HepG2 (cell line): ENCODE measurements around the gene CACNA1H. TPM values are rescaled to one million over a fixed set of nuclear protein-coding genes. Genes with fewer than 3 reads are reported as not detected.

Source experiments
- ATAC-seq: fragments of 200-7000 bp; cut with Tn5 transposase; 3 replicates; pipeline ENCODE4 v1.9.1; 2020; ENCODE audit warnings: mild to moderate bottlenecking, moderate library complexity
- BruUV-seq: library from RNA; stranded (reverse); fragments of 400-500 nt; replicated peaks from 2 replicates; lab custom pipeline; 2021; lab: Mats Ljungman, UMichigan
- CTCF ChIA-PET: fragments of 300-600 bp; formaldehyde crosslinking; extraction: SDS; loops from one replicate; lab custom pipeline; 2021; ENCODE audit warnings: low total read pairs, inconsistent platforms, low intra/inter-chr PET ratio; lab: Yijun Ruan, JAX
- POLR2A ChIA-PET: fragments of 350-600 bp; sonication (Branson Sonifier 250); formaldehyde crosslinking; loops from one replicate; lab custom pipeline; 2020; ENCODE audit warnings: antibody characterized with exemption, inconsistent platforms; lab: Yijun Ruan, JAX
- DNase-seq: peaks from one replicate; pipeline ENCODE4 v3.0.0-alpha.2; 2015; ENCODE audit warnings: low spot score
- FAIRE-seq: peaks from 3 replicates; lab custom pipeline; 2011; peaks lifted over from hg19 to GRCh38; lab: Jason Lieb, UNC
- H2AFZ ChIP-seq: one replicate; pipeline ENCODE4 v1.6.1; 2011; ENCODE audit warnings: low read length, inconsistent platforms
- H3K27ac ChIP-seq: fragments of 300-600 bp; 3 replicates; pipeline ENCODE4 v1.8.0; 2011; ENCODE audit warnings: mixed run types, mild to moderate bottlenecking, mixed read lengths, low read length, inconsistent platforms; ENCODE audit not compliant: insufficient read depth; ENCODE audit errors: extremely low read length
- H3K27me3 ChIP-seq, 2 experiments: fragments of 200-600 bp in 1 of 2; 2 replicates in 1 of 2; 3 replicates in 1 of 2; pipeline versions ENCODE4 v1.6.0 to v1.8.0; 2011; ENCODE audit warnings: low read length in 2 of 2, mild to moderate bottlenecking in 2 of 2, moderate library complexity in 2 of 2, inconsistent platforms in 1 of 2; ENCODE audit not compliant: insufficient read depth in 2 of 2, control insufficient read depth in 1 of 2
- H3K36me3 ChIP-seq, 2 experiments: fragments of 200-600 bp in 1 of 2; replicated peaks in 1 of 2; 2 replicates in 1 of 2; 3 replicates in 1 of 2; pipeline versions ENCODE4 v1.5.1 to v1.8.0; 2011; ENCODE audit warnings: low read length in 2 of 2, inconsistent platforms in 1 of 2; ENCODE audit not compliant: insufficient read depth in 2 of 2, control insufficient read depth in 1 of 2
- H3K4me1 ChIP-seq: 2 replicates; pipeline ENCODE4 v1.5.1; 2012; ENCODE audit warnings: low read length, inconsistent platforms; ENCODE audit not compliant: insufficient read depth
- H3K4me2 ChIP-seq: 2 replicates; pipeline ENCODE4 v1.6.0; 2011; ENCODE audit warnings: low read depth, low read length, inconsistent platforms
- H3K4me3 ChIP-seq, 3 experiments: fragments of 200-600 bp in 1 of 3; sonication (generic), shearing (Covaris generic) in 1 of 3; replicated peaks in 1 of 3; 2 replicates each; pipeline ENCODE4 v1.5.1; 2011 to 2016; ENCODE audit warnings: low read length in 3 of 3, inconsistent platforms in 2 of 3, low read depth in 2 of 3, mild to moderate bottlenecking in 2 of 3, control low read depth in 1 of 3, mixed read lengths in 1 of 3; ENCODE audit not compliant: insufficient read depth in 1 of 3
- H3K79me2 ChIP-seq: one replicate; pipeline ENCODE4 v1.6.1; 2011; ENCODE audit warnings: low read length, inconsistent platforms; ENCODE audit not compliant: insufficient read depth
- H3K9ac ChIP-seq: 2 replicates; pipeline ENCODE4 v1.6.0; 2011; ENCODE audit warnings: mild to moderate bottlenecking, low read depth, low read length, inconsistent platforms; ENCODE audit not compliant: insufficient read depth
- H3K9me3 ChIP-seq: 2 replicates; pipeline ENCODE4 v1.5.1; 2012; ENCODE audit warnings: mild to moderate bottlenecking, low read length
- H4K20me1 ChIP-seq: 2 replicates; pipeline ENCODE4 v1.6.0; 2011; ENCODE audit warnings: inconsistent platforms, mild to moderate bottlenecking, low read length, moderate library complexity; ENCODE audit not compliant: insufficient read depth
- ATF1 ChIP-seq: IDR thresholded peaks from 2 replicates; pipeline ENCODE4 v1.6.1; 2016; ENCODE audit warnings: mild to moderate bottlenecking, control low read depth
- GPN1 ChIP-seq: sonication (generic); formaldehyde crosslinking; IDR thresholded peaks from 2 replicates; pipeline ENCODE4 v1.5.1; 2020; ENCODE audit warnings: missing genetic modification reagents, borderline replicate concordance
- HHEX ChIP-seq: IDR thresholded peaks from 2 replicates; pipeline ENCODE4 v1.6.1; 2016; ENCODE audit warnings: control low read depth
- HNF4G ChIP-seq, 2 experiments: sonication (generic) in 1 of 2; formaldehyde crosslinking in 1 of 2; IDR thresholded peaks; 2 replicates each; pipeline versions ENCODE4 v1.4.0 to v1.6.1; 2011 to 2020; ENCODE audit warnings: borderline replicate concordance in 2 of 2, low read depth in 2 of 2, mild to moderate bottlenecking in 2 of 2, low read length in 1 of 2, missing genetic modification reagents in 1 of 2, moderate library complexity in 1 of 2
- MED1 ChIP-seq: sonication (generic); formaldehyde crosslinking; IDR thresholded peaks from 2 replicates; pipeline ENCODE4 v1.4.0; 2020; ENCODE audit warnings: missing genetic modification reagents
- MXI1 ChIP-seq: IDR thresholded peaks from 3 replicates; pipeline ENCODE4 v1.6.1; 2012; ENCODE audit warnings: low read depth, low read length, inconsistent platforms, borderline replicate concordance
- NFIC ChIP-seq: IDR thresholded peaks from 2 replicates; pipeline ENCODE4 v1.6.1; 2012; ENCODE audit warnings: mild to moderate bottlenecking, low read length, inconsistent platforms
- RARG ChIP-seq: sonication (generic); formaldehyde crosslinking; IDR thresholded peaks from 2 replicates; pipeline ENCODE4 v1.4.0; 2020; ENCODE audit warnings: low read depth, mild to moderate bottlenecking, missing genetic modification reagents
- RBM39 ChIP-seq: fragments of 200-400 bp; formaldehyde crosslinking; IDR thresholded peaks from one replicate; pipeline ENCODE4 v1.6.1; 2018; ENCODE audit warnings: antibody characterized with exemption, mild to moderate bottlenecking, low read depth, low read length; ENCODE audit not compliant: poor library complexity, severe bottlenecking
- STAG1 ChIP-seq: sonication (generic); formaldehyde crosslinking; IDR thresholded peaks from 2 replicates; pipeline ENCODE4 v1.4.0; 2020; ENCODE audit warnings: missing genetic modification reagents
- TAF1 ChIP-seq: sonication (generic); formaldehyde crosslinking; IDR thresholded peaks from 2 replicates; pipeline ENCODE4 v1.4.0; 2020; ENCODE audit warnings: missing genetic modification reagents
- ZBTB4 ChIP-seq: sonication (generic); formaldehyde crosslinking; IDR thresholded peaks from 2 replicates; pipeline ENCODE4 v1.4.0; 2020; ENCODE audit warnings: missing genetic modification reagents, mild to moderate bottlenecking, borderline replicate concordance
- ZBTB43 ChIP-seq: sonication (generic); formaldehyde crosslinking; conservative IDR thresholded peaks from 2 replicates; pipeline ENCODE4 v1.4.0; 2020; ENCODE audit warnings: missing genetic modification reagents
- ZNF431 ChIP-seq: sonication (generic); formaldehyde crosslinking; IDR thresholded peaks from 2 replicates; pipeline ENCODE4 v1.9.0; 2022; ENCODE audit warnings: missing genetic modification reagents, low read depth, mild to moderate bottlenecking, borderline replicate concordance
- ZNF577 ChIP-seq: sonication (generic); formaldehyde crosslinking; IDR thresholded peaks from 2 replicates; pipeline ENCODE4 v1.4.0; 2020; ENCODE audit warnings: mild to moderate bottlenecking, low read depth, missing genetic modification reagents, borderline replicate concordance
- ZNF687 ChIP-seq: sonication (generic); formaldehyde crosslinking; IDR thresholded peaks from 2 replicates; pipeline ENCODE4 v1.5.1; 2020; ENCODE audit warnings: mild to moderate bottlenecking, missing genetic modification reagents, moderate library complexity
- ZNF839 ChIP-seq: sonication (generic); formaldehyde crosslinking; IDR thresholded peaks from 2 replicates; pipeline ENCODE4 v1.4.0; 2020; ENCODE audit warnings: missing genetic modification reagents, mild to moderate bottlenecking, borderline replicate concordance
- WGBS: methylation state at CpG from one replicate; pipeline ENCODE4 v1.1.6; 2017; ENCODE audit warnings: low lambda C conversion rate; 5-methylcytosine and 5-hydroxymethylcytosine counted together
- in situ Hi-C: cut with HindIII; loops from 2 replicates; pipeline ENCODE4 v1.10.0; 2017; ENCODE audit warnings: low pct_unique_long_range_greater_than_20kb; ENCODE audit not compliant: extremely low pct_ligation_motif_present
- intact Hi-C: fragments of 100-400 bp; cut with micrococcal nuclease; formaldehyde crosslinking; loops from one replicate; pipeline ENCODE4 v1.10.0; 2022; ENCODE audit not compliant: unreplicated experiment
- polyA plus RNA-seq, 8 experiments: library from polyadenylated mRNA; depleted of rRNA in 3 of 8; stranded (reverse) in 7 of 8; unstranded in 1 of 8; fragments of >200 nt; fragmentation: Illumina TruSeq in 4 of 8; extraction: Trizol in 4 of 8; gene quantifications; 2 replicates each; pipeline versions ENCODE4 v1.2.1 to v1.2.3, GENCODE V29; 2011 to 2016; ENCODE audit warnings: low read depth in 4 of 8, missing spikeins in 1 of 8, mixed read lengths in 1 of 8; ENCODE audit not compliant: insufficient read depth in 1 of 8
- total RNA-seq, 5 experiments: library from RNA; depleted of rRNA; stranded (reverse); fragments of >200 nt; fragmentation: Illumina TruSeq; extraction: Trizol; gene quantifications; 2 replicates each; pipeline ENCODE4 v1.2.3, GENCODE V29; 2016; ENCODE audit warnings: low read depth in 1 of 5

Gene CACNA1H
- total and polyA plus RNA-seq, 2 of the 13 experiments (the other 11 are each of a cell fraction or from before 2014, with no cell fraction given) = 0.40 to 1.8 TPM

- H3K36me3 ChIP-seq = no peaks in the 10 kb centered on the region
- H4K20me1 ChIP-seq = peaks cover 3% of the 10 kb centered on the region; the same call in 1 of the 2 replicates
- H3K27me3 ChIP-seq = peaks cover 20 to 74% of the 10 kb centered on the region in 2 experiments
- no peaks in the 10 kb centered on the region for H3K4me1 ChIP-seq
- no peak for FAIRE-seq
- H3K4me3 ChIP-seq = no peak overlapping the region
- intact Hi-C loops = no loop called here
- ChIA-PET POLR2A (no interaction called here), CTCF (no interaction called here)
- H3K27ac ChIP-seq = no peak overlapping the region
- ATAC-seq = no peak
- no TSS peak for BruUV-seq
- H3K9me3 ChIP-seq = no peaks in the 10 kb centered on the region
- no peaks in the 10 kb centered on the region for H3K79me2 ChIP-seq
- no peak overlapping the region for H3K4me2 ChIP-seq
- H2AFZ ChIP-seq = no peak overlapping the region
- no peak for DNase-seq
- in situ Hi-C loops = no loop called here
- 32% methylated on average over 14 of the region's 19 CpGs for WGBS
- no peak overlapping the region for H3K9ac ChIP-seq
- TF ChIP-seq STAG1 (CRISPR knock-in tag) (no peak), TAF1 (CRISPR knock-in tag) (no peak), MXI1 (no peak), GPN1 (CRISPR knock-in tag) (no peak), ZNF577 (no peak), HNF4G (IDR thresholded peaks at IDR 0.05; ENCODE audit: borderline replicate concordance, low read depth, low read length) (no peak), HNF4G (CRISPR knock-in tag; IDR thresholded peaks at IDR 0.05; ENCODE audit: borderline replicate concordance, low read depth) (no peak), RBM39 (no peak), ZBTB43 (no peak), MED1 (CRISPR knock-in tag) (no peak), RARG (CRISPR knock-in tag) (no peak), ZNF839 (CRISPR knock-in tag) (no peak), ATF1 (CRISPR knock-in tag) (no peak), ZNF687 (CRISPR knock-in tag) (no peak), ZNF431 (CRISPR knock-in tag) (no peak), ZBTB4 (no peak), HHEX (CRISPR knock-in tag) (no peak), NFIC (no peak)
These were observed 10.0 kb upstream of the CACNA1H start for GRCh38 chr16:1142911-1143310.
